B cell (primary cell): ENCODE results near the gene AP4M1. TPM values are rescaled to one million over a fixed set of nuclear protein-coding genes. Genes with fewer than 3 reads are reported as not detected.

Source experiments
- ATAC-seq: fragments of 200-7000 bp; cut with Tn5 transposase; one replicate; pipeline ENCODE4 v1.10.0; 2021; ENCODE audit warnings: low read depth, mild to moderate bottlenecking, moderate number of reproducible peaks, moderate library complexity
- CTCF ChIA-PET: fragments of 350-600 bp; sonication (Branson Sonifier 250); formaldehyde crosslinking; loops from one replicate; lab custom pipeline; 2021; ENCODE audit warnings: antibody characterized with exemption, inconsistent platforms; lab: Charles Lee
- POLR2A ChIA-PET: fragments of 350-600 bp; sonication (Branson Sonifier 250); formaldehyde crosslinking; loops from one replicate; lab custom pipeline; 2021; ENCODE audit warnings: antibody characterized with exemption; lab: Charles Lee
- DNase-seq: peaks from one replicate; pipeline ENCODE4 v3.0.0; 2013
- H2AFZ ChIP-seq: 2 replicates; pipeline ENCODE4 v1.6.1; 2012; ENCODE audit warnings: mild to moderate bottlenecking, low read depth, low read length; ENCODE audit not compliant: insufficient read depth, poor library complexity, severe bottlenecking
- H3K27ac ChIP-seq, 2 donors: 1 replicate in 1 of 2; 2 replicates in 1 of 2; pipeline ENCODE4 v1.5.1; 2012 to 2013; ENCODE audit warnings: low read length in 2 of 2, mild to moderate bottlenecking in 2 of 2, moderate library complexity in 1 of 2
- H3K27me3 ChIP-seq, 4 experiments: fragments of 200-600 bp in 1 of 4; sonication (generic) in 1 of 4; replicated peaks in 1 of 4; 1 replicate in 2 of 4; 2 replicates in 2 of 4; pipeline versions ENCODE4 v1.6.1 to v1.7.0; 2013 to 2016; ENCODE audit warnings: low read length in 3 of 4, mild to moderate bottlenecking in 2 of 4, mixed read lengths in 1 of 4, moderate library complexity in 1 of 4; ENCODE audit not compliant: insufficient read depth in 4 of 4, control insufficient read depth in 3 of 4; ENCODE audit errors: control extremely low read depth in 1 of 4
- H3K36me3 ChIP-seq, 2 experiments: replicated peaks in 1 of 2; 1 replicate in 1 of 2; 2 replicates in 1 of 2; pipeline versions ENCODE4 v1.6.1 to v1.7.1; 2013; ENCODE audit warnings: low read length in 1 of 2; ENCODE audit not compliant: insufficient read depth in 2 of 2, control insufficient read depth in 1 of 2; ENCODE audit errors: control extremely low read depth in 1 of 2, extremely low read depth in 1 of 2
- H3K4me1 ChIP-seq, 2 donors: fragments of 200-600 bp in 1 of 2; sonication (generic) in 1 of 2; 1 replicate in 1 of 2; 2 replicates in 1 of 2; pipeline versions ENCODE4 v1.5.1 to v1.6.1; 2013 to 2017; ENCODE audit warnings: low read length in 2 of 2; ENCODE audit not compliant: control insufficient read depth in 2 of 2, insufficient read depth in 2 of 2
- H3K4me2 ChIP-seq: replicated peaks from 2 replicates; pipeline ENCODE3; 2012; ENCODE audit warnings: mild to moderate bottlenecking, low read depth, low read length; ENCODE audit not compliant: poor library complexity, severe bottlenecking
- H3K4me3 ChIP-seq, 5 experiments: fragments of 200-600 bp in 1 of 5; sonication (generic) in 1 of 5; 1 replicate in 3 of 5; 2 replicates in 2 of 5; pipeline versions ENCODE4 v1.5.1 to v1.7.0; 2011 to 2016; ENCODE audit warnings: low read length in 4 of 5, mild to moderate bottlenecking in 4 of 5, low read depth in 2 of 5, control low read depth in 1 of 5, moderate library complexity in 1 of 5; ENCODE audit not compliant: insufficient read depth in 1 of 5; ENCODE audit errors: control extremely low read depth in 1 of 5, extremely low read depth in 1 of 5
- H3K79me2 ChIP-seq: fragments of 200-600 bp; sonication (generic); one replicate; pipeline ENCODE4 v1.6.0; 2016; ENCODE audit warnings: low read length; ENCODE audit not compliant: control insufficient read depth, insufficient read depth
- H3K9ac ChIP-seq: fragments of 200-600 bp; sonication (generic); 2 replicates; pipeline ENCODE4 v1.6.1; 2017; ENCODE audit warnings: mild to moderate bottlenecking, low read length, moderate library complexity
- H3K9me3 ChIP-seq, 3 donors: one replicate each; pipeline versions ENCODE4 v1.6.1 to v1.7.1; 2013; ENCODE audit warnings: low read length in 2 of 3; ENCODE audit not compliant: control insufficient read depth in 2 of 3, insufficient read depth in 1 of 3; ENCODE audit errors: control extremely low read depth in 1 of 3
- H4K20me1 ChIP-seq: 2 replicates; pipeline ENCODE4 v1.6.0; 2012; ENCODE audit warnings: mild to moderate bottlenecking, low read length; ENCODE audit not compliant: insufficient read depth, control insufficient read depth, poor library complexity, severe bottlenecking
- H3K27ac Mint-ChIP-seq: one replicate; pipeline ENCODE4 v1.8.0; 2021; ENCODE audit warnings: mixed read lengths
- H3K27me3 Mint-ChIP-seq: one replicate; pipeline ENCODE4 v1.8.0; 2021; ENCODE audit warnings: mixed read lengths
- H3K4me1 Mint-ChIP-seq: one replicate; pipeline ENCODE4 v1.8.0; 2021; ENCODE audit warnings: mixed read lengths
- H3K4me3 Mint-ChIP-seq: one replicate; pipeline ENCODE4 v1.8.0; 2021; ENCODE audit warnings: mixed read lengths
- H3K9me3 Mint-ChIP-seq: one replicate; pipeline ENCODE4 v1.8.0; 2022; ENCODE audit warnings: mixed read lengths; ENCODE audit not compliant: insufficient read depth
- CTCF ChIP-seq: fragments of 200-600 bp; IDR thresholded peaks from one replicate; pipeline ENCODE4 v1.8.0; 2022; ENCODE audit warnings: antibody characterized with exemption, mild to moderate bottlenecking
- EZH2 ChIP-seq: IDR thresholded peaks from 2 replicates; pipeline ENCODE4 v1.6.1; 2012; ENCODE audit warnings: borderline replicate concordance, low read depth, mild to moderate bottlenecking, moderate library complexity, low read length; ENCODE audit not compliant: insufficient read depth, poor library complexity, severe bottlenecking
- whole genome bisulfite sequencing: methylation state at CpG from one replicate; pipeline ENCODE4 v1.1.5; 2013; ENCODE audit warnings: missing lambda C conversion rate; ENCODE audit not compliant: insufficient coverage; 5-methylcytosine and 5-hydroxymethylcytosine counted together
- intact Hi-C: fragments of 100-400 bp; cut with micrococcal nuclease; formaldehyde crosslinking; loops from one replicate; pipeline ENCODE4 v1.10.0; 2022
- polyA plus RNA-seq: library from polyadenylated mRNA; depleted of rRNA; stranded (reverse); fragments of >200 nt; gene quantifications from 2 replicates; pipeline ENCODE4 v1.2.3, GENCODE V29; 2012
- total RNA-seq, 2 donors: library from RNA; stranded (reverse); fragments of 120-200 nt in 1 of 2; gene quantifications; 1 replicate in 1 of 2; 2 replicates in 1 of 2; pipeline versions ENCODE4 v1.2.3 to v1.2.4, GENCODE V29; 2013 to 2022

The AP4M1 gene
- total and polyA plus RNA-seq, 2 donors (not counting 1 experiment from before 2014, with no cell fraction given) = 9.0 to 17.6 TPM

GRCh38 chr7:100132126-100132525 is 30.7 kb downstream of the AP4M1 start:
- CTCF ChIA-PET = interaction anchor here (0.7 to 6.6 kb wide), 49 partner anchors 8 to 574 kb away, joined by 3 to 66 read pairs (median 5); partner anchors contain the start of genes AP4M1, CNPY4, FBXO24 and GAL3ST4
- Histone ChIP-seq H3K4me2 (no peak overlapping the region), H2AFZ (no peak overlapping the region), H3K27ac (no peak overlapping the region), H3K36me3 (no peaks in the 10 kb centered on the region), H4K20me1 (no peaks in the 10 kb centered on the region), H3K9ac (no peak overlapping the region), H3K27me3 (no peaks in the 10 kb centered on the region), H3K4me1 (peaks cover 11 to 19% of the 10 kb centered on the region in 2 donors), H3K79me2 (no peaks in the 10 kb centered on the region), H3K9me3 (no peaks in the 10 kb centered on the region), H3K4me3 (no peak overlapping the region)
- WGBS = 83% methylated on average over 3 of the region's 7 CpGs
- peak; percentile 21 for DNase-seq
- peaks cover 14% of the 10 kb centered on the region for H3K4me1 Mint-ChIP-seq
- intact Hi-C loops = loop anchor here (1.0 kb wide), 3 partner anchors 85 to 318 kb away; no protein-coding TSS in a partner anchor
- no peak overlapping the region for H3K27ac Mint-ChIP-seq
- TF ChIP-seq EZH2 (no peak), CTCF (no peak)
- POLR2A ChIA-PET = interaction anchor here (0.6 to 1.5 kb wide), 4 partner anchors 17 to 297 kb away, joined by 3 to 11 read pairs (median 6); partner anchors contain the start of genes LAMTOR4, MEPCE, PVRIG and ZCWPW1
- H3K4me3 Mint-ChIP-seq = no peak overlapping the region
- no peaks in the 10 kb centered on the region for H3K9me3 Mint-ChIP-seq
- no peak for ATAC-seq
- no peaks in the 10 kb centered on the region for H3K27me3 Mint-ChIP-seq

- H3K79me2 ChIP-seq = no peaks in the 10 kb centered on the region
- H2AFZ ChIP-seq = peak overlapping the region; percentile 23
- H4K20me1 ChIP-seq = no peaks in the 10 kb centered on the region
- H3K4me3 ChIP-seq = no peak overlapping the region
- H3K4me1 ChIP-seq = peaks cover 12 to 20% of the 10 kb centered on the region in 2 donors
- DNase-seq = peak; percentile 80
- ChIA-PET CTCF (interaction anchor here (0.6 to 6.6 kb wide), 57 partner anchors 9 to 1849 kb away, joined by 3 to 66 read pairs (median 4); partner anchors contain the start of genes AP4M1, CNPY4, FBXO24 and GAL3ST4), POLR2A (interaction anchor here (0.7 to 1.5 kb wide), 4 partner anchors 16 to 297 kb away, joined by 4 to 11 read pairs (median 6); partner anchors contain the start of genes LAMTOR4, MEPCE, PVRIG and ZCWPW1)
- 29% methylated on average over 2 of the region's 3 CpGs for WGBS
- H3K9ac ChIP-seq = no peak overlapping the region
- H3K27ac ChIP-seq = no peak overlapping the region
- peaks cover 15% of the 10 kb centered on the region for H3K4me1 Mint-ChIP-seq
- no peaks in the 10 kb centered on the region for H3K9me3 Mint-ChIP-seq
- H3K27ac Mint-ChIP-seq = peak overlapping the region; percentile 0
- no peaks in the 10 kb centered on the region for H3K36me3 ChIP-seq
- no peak overlapping the region for H3K4me2 ChIP-seq
- intact Hi-C loops = loop anchor here (1.0 kb wide), 3 partner anchors 85 to 318 kb away; no protein-coding TSS in a partner anchor
- H3K27me3 ChIP-seq = no peaks in the 10 kb centered on the region
- H3K27me3 Mint-ChIP-seq = no peaks in the 10 kb centered on the region
- ATAC-seq = peak; percentile 80
- no peaks in the 10 kb centered on the region for H3K9me3 ChIP-seq
- H3K4me3 Mint-ChIP-seq = no peak overlapping the region
- no peak for TF ChIP-seq EZH2
- TF ChIP-seq CTCF = peak; percentile 90
These were observed 31.3 kb downstream of the AP4M1 start for GRCh38 chr7:100132697-100133151.
